SK-N-SH (cell line): ENCODE measurements around the gene SENP5.

Experiments
- CTCF ChIP-seq: fragments of 200-600 bp; sonication (generic); IDR thresholded peaks from 2 replicates; pipeline ENCODE4 v1.6.1; 2017; ENCODE audit warnings: antibody characterized with exemption, mild to moderate bottlenecking, moderate library complexity
- FOXM1 ChIP-seq: IDR thresholded peaks from 2 replicates; pipeline ENCODE4 v1.4.0; 2012; ENCODE audit warnings: low read depth, mild to moderate bottlenecking
- REST ChIP-seq: IDR thresholded peaks from 2 replicates; pipeline ENCODE4 v1.6.1; 2012; ENCODE audit warnings: mild to moderate bottlenecking, low read depth, low read length, moderate library complexity
- RFX5 ChIP-seq: IDR thresholded peaks from 2 replicates; pipeline ENCODE4 v1.6.1; 2012; ENCODE audit warnings: mild to moderate bottlenecking, improper control_type of control experiment, low read length

GRCh38 chr3:196872316-196872715, 4.6 kb downstream of the SENP5 start:
- TF ChIP-seq CTCF (no peak), RFX5 (no peak), FOXM1 (no peak), REST (no peak)
